Stimulated activated CD8-positive, alpha-beta memory T cell treated with anti-CD3 and anti-CD28 coated beads, Interleukin-7, amount 100 ng/mL, for 4 hours (primary cell): ENCODE data around the gene TRMT44.
"Not testable (repeated sequence)": the region's sequence is repeated elsewhere in the genome, so short reads cannot be mapped to it uniquely, and the experiment has no call there.

Experiments
- DNase-seq, 2 donors: peaks; one replicate each; pipeline ENCODE4 v3.0.0-alpha.2; 2020; ENCODE audit warnings: low read depth in 2 of 2

The TRMT44 gene

GRCh38 chr4:8407316-8407715, 33.3 kb upstream of the TRMT44 start:
- DNase-seq = no peak

GRCh38 chr4:8407756-8408155, 32.8 kb upstream of the TRMT44 start:
- no peak for DNase-seq

DNA sequence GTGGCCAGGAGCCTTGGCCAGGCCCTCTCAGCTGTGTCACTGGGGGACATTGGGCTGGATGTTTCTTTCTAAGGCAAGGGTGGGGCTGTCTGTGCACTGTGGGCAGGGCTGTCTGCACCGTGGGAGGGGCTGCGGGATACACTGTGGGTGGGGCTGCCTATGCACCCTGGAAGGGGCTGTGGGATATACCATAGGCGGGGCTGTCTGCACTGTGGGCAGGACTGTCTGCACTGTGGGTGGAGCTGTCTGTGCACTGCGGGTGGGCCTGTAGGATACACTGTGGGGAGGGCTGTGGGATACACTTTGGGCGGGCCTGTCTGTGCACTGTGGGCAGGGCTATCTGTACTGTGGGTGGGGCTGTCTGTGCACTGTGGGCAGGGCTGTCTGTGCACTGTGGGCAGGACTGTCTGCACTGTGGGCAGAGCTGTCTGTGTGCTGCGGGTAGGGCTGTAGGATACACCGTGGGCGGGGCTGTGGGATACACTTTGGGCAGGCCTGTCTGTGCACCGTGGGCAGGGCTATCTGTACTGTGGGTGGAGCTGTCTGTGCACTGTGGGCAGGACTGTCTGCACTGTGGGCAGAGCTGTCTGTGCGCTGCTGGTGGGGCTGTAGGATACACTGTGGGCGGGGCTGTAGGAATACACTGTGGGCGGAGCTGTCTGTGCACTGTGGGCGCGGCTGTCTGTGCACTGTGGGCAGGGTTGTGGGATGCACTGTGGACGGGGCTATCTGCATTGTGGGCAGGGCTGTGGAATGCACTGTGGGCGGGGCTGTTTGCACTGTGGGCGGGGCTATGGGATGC, 31.1 kb upstream of the TRMT44 start:
- DNase-seq = peak; percentile 56 to 73

DNA sequence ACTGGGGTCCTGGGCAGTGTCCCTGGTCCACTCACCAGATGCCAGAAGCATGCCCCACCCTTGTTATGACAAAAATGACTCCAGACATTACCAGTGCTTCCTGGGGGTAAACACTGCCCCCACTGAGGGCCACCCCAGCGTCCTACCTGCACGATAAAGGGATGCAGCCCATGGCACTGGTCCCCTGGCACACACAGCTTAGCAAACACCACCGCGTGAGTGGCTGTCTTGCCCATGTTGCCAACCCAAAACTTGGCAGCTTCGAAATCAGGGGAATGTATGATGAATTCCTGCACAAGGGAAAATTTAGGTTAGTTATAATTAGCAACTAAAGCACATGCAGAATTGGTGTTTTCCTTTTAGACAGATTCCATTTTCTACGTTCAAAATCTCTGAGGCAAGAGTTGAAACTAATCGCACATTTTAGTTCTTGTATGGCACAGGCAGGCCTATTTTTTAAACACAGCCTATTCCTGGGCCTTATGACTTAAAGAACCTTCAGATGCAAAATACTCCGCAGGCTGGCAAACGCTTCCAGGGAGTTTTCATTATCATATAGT, 30.4 kb upstream of the TRMT44 start:
- DNase-seq = no peak

DNA sequence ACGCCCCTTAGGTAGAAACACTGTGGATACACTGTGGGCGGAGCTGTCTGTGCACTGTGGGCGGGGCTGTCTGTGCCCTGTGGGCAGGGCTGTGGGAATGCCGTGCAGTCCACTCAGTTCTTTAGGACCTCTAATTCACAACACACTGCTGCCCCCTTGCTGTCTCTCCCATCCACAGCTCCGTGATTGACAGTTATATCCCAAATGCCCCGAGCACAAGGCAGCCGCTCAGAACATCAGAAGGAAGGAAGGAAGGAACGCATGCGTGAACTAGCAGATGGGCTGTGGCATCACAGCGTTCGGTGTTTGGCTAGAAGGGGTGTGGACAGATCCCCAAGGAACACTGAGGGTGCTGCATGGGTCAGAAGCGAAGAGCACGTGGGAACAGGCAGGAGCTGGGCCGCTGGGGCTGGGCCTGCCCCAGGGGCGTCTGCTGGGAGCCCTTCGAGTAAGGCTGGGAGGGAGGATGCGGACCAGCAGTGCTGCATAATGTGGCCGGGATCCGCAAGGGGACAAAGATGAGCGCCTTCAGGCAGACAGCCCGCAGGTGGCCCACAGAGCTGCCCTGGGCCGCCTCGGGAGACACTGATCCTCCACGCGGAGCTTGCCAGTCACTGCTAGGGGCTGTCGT, 29.8 kb upstream of the TRMT44 start:
- DNase-seq = no peak

- DNase-seq = no peak
Observed at GRCh38 chr4:8411351-8412180, 29.0 kb upstream of the TRMT44 start.

- no peak for DNase-seq
Observed at GRCh38 chr4:8412288-8412687, 28.3 kb upstream of the TRMT44 start.

GRCh38 chr4:8414377-8414776, 26.2 kb upstream of the TRMT44 start:
- peak in 1 of 2 donors; percentile 13 for DNase-seq

DNA sequence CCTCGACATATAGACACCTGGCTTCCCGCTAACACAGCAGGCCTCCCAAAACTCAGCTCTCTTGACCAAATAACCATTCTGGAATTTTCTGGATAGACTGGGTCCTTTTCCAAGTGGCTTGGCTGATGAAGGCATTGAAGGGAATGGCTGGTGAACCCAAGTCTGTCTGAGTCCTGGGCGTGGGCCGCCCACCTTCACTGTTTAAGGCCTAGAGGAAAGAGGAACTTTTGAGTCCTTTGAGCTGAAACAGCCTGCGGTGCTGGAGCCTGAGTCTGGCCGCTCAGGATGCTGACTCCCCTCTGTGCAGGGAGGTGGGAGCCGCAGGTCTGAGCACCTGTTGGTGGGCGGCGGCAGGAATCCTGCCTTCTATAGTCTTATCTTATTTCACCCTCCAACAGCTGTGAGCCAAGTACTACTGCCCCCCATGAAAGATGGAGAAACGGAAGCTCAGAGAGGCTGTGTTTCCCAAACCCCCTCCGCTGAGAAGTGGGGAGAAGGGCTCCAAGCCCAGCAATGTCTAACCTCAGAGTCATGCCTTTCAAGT, 23.4 kb upstream of the TRMT44 start:
- no peak for DNase-seq

DNA sequence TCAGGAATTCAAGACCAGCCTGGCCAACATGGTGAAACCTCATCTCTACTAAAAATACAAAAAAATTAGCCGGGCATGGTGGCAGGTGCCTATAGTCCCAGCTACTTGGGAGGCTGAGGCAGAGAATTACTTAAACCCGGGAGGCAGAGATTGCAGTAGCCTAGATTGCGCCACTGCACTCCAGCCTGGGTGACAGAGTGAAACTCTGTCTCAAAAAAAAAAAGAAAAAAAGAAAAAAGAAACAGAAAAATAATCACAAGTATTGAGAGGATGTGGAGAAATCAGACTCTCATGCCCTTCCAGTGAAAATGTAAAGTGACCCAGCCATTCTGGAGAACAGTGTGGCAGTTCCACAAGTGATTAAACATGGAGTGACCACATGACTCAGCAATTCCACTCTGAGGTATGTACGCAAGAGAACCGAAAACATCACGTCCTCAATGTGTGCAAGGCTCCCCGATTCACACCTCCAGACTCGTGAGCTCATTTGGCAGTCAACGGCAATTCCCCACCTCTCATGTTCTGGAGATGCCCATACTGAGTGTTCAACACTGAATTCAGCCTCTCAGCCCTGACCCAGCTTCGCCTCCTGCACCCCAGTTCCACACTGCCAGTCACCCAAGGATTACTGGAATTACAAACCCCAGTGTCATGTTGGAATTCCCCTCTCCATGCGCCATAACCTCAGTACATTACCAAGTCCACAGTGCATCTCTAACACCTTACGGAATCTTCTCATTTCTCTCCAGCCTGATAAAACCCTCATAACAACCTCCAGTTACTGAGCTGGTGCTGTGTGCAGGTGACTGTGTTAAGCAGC, 21.1 kb upstream of the TRMT44 start:
- peak in 1 of 2 donors; percentile 5 for DNase-seq

DNA sequence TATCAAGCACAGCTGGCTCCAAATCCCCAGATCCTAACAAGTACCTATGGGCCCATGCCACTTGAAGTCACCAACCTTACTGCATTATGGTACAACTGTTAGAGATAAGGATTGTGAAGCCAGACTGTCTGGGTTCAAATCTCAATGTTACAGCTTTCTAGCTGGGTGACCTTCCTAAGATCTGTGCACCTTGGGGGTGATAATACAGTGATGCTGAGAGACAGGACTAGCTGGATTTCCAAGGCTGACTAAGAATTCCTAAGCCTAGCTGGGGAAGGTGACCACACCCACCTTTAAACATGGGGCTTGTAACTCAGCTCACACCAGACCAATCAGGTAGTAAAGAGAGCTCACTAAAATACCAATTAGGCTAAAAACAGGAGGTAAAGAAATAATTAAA, 20.4 kb upstream of the TRMT44 start:
- not testable (repeated sequence) for DNase-seq

DNA sequence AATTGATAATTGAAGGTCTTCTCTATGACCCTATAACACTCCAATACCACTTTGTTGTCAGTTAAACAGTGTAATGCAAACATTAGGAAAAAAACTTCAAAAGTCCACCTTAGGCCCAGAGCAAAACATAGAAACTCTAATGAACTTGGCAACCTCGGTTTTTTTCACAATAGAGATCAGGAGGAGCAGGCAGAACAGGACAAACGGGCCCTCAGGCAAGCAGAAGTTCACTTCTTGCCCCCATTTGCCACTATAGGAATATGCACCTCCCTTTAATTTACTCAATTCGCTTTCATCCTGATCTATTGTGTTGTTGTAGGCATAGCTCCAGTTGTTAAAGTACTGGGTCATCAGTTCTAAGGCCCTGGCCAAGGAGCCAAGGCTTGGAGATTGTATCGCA, 18.2 kb upstream of the TRMT44 start:
- DNase-seq = no peak

GRCh38 chr4:8422786-8423185, 17.8 kb upstream of the TRMT44 start:
- no peak for DNase-seq

GRCh38 chr4:8427262-8427661, 13.3 kb upstream of the TRMT44 start:
- DNase-seq = no peak

GRCh38 chr4:8427761-8428287, 12.8 kb upstream of the TRMT44 start:
- no peak for DNase-seq

DNA sequence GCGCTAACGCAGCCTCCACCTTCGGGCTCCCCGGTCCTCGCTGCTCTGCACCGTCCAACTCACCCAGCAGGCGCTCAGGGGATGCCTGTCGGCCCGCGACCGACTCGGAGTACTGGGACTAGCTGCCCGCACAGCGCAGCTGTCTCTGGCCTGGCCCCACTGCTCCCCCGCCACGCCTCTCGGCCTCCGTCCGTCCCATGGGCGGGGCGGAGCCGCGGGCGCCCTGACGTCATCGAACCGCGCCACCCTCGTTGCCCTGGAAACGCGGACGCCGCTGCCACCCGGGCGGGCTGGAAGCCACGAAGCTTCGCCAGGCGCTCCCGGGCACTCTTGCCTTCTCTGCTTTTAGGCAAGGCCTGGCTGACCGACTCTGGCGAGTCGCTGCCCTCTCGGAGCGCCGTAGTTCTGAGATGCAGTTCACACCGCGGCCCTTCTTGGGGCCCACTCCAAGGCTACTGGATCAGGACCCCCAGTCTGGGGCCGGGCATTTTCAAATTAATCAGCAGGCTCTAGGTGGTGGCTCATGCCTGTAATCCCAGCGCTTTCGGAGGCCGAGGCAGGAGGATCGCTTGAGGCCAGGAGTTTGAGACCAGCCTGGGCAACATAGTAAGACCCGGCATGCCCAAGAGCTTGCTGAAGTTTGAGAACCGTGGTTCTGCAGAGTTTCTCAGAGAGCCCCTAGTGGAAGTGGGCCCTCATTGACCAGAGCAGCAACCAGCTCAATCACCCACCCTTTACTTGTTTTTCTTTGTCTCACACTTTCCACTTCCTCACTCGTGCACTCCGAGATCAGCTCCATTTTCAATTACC, 12.1 kb upstream of the TRMT44 start:
- DNase-seq = peak; percentile 72 to 83

GRCh38 chr4:8431553-8431952, 9.0 kb upstream of the TRMT44 start:
- no peak for DNase-seq

DNA sequence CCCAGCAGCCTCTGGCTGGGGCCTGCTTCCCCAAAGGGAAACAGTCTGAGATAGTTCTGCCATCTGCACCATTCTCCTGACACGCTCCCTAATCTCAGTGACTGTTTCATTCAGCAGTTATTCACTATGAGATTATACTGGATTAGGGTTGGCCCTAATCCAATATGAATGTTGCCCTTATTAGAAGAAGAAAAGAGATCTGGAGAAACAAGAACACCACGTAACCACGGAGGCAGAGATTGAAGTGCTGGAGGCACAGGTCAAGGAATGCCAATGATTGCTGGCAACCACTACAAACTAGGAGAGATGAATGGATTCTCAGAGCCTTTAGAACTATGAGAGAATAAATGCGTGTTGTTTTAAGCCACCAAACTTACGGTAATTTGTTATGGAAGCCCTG, 7.4 kb upstream of the TRMT44 start:
- no peak for DNase-seq

GRCh38 chr4:8434251-8435073, 6.1 kb upstream of the TRMT44 start:
- no peak for DNase-seq
